Liver (tissue), 9 donors: Measurements from ENCODE around the gene TPCN1. TPM values are rescaled to one million over a fixed set of nuclear protein-coding genes. Genes with fewer than 3 reads are reported as not detected.
A peak's percentile ranks its signal among the peaks of the same experiment; 100 is the strongest.

Source experiments
- DNase-seq: peaks from one replicate; pipeline ENCODE4 v3.0.0-alpha.2; 2017; ENCODE audit warnings: low spot score
- H3K27ac ChIP-seq, 2 donors: one replicate each; pipeline ENCODE4 v1.7.0; 2013; ENCODE audit warnings: inconsistent platforms in 2 of 2, low read length in 2 of 2, control low read depth in 1 of 2, low read depth in 1 of 2, mild to moderate bottlenecking in 1 of 2
- H3K27me3 ChIP-seq, 4 donors: one replicate each; pipeline versions ENCODE4 v1.6.1 to v1.7.0; 2013; ENCODE audit warnings: low read length in 3 of 4, inconsistent platforms in 1 of 4, mild to moderate bottlenecking in 1 of 4, moderate library complexity in 1 of 4; ENCODE audit not compliant: control insufficient read depth in 4 of 4, insufficient read depth in 4 of 4
- H3K36me3 ChIP-seq, 4 donors: one replicate each; pipeline versions ENCODE4 v1.6.1 to v1.7.0; 2013; ENCODE audit warnings: low read length in 3 of 4, mild to moderate bottlenecking in 3 of 4, low read depth in 1 of 4, moderate library complexity in 1 of 4; ENCODE audit not compliant: control insufficient read depth in 4 of 4, insufficient read depth in 3 of 4
- H3K4me1 ChIP-seq, 4 donors: one replicate each; pipeline versions ENCODE4 v1.6.1 to v1.7.0; 2013; ENCODE audit warnings: low read length in 3 of 4, mild to moderate bottlenecking in 3 of 4, moderate library complexity in 1 of 4; ENCODE audit not compliant: control insufficient read depth in 4 of 4, insufficient read depth in 4 of 4
- H3K4me3 ChIP-seq, 3 donors: one replicate each; pipeline versions ENCODE4 v1.6.1 to v1.7.0; 2013; ENCODE audit warnings: low read length in 3 of 3, control low read depth in 1 of 3, low read depth in 1 of 3, mild to moderate bottlenecking in 1 of 3
- H3K9ac ChIP-seq, 2 donors: one replicate each; pipeline ENCODE4 v1.7.0; 2013; ENCODE audit warnings: low read length in 2 of 2, mild to moderate bottlenecking in 2 of 2, moderate library complexity in 2 of 2, control low read depth in 1 of 2, low read depth in 1 of 2
- H3K9me3 ChIP-seq, 4 donors: one replicate each; pipeline versions ENCODE4 v1.6.1 to v1.7.0; 2013; ENCODE audit warnings: low read length in 3 of 4; ENCODE audit not compliant: control insufficient read depth in 4 of 4
- ATF3 ChIP-seq: IDR thresholded peaks from 2 replicates; pipeline ENCODE4 v1.6.1; 2016; ENCODE audit warnings: antibody characterized with exemption
- EGR1 ChIP-seq, 2 donors: IDR thresholded peaks; 2 replicates each; pipeline ENCODE4 v1.6.1; 2016 to 2018; ENCODE audit warnings: antibody characterized with exemption in 2 of 2, low read depth in 2 of 2
- GABPA ChIP-seq, 2 donors: IDR thresholded peaks in 1 of 2; conservative IDR thresholded peaks in 1 of 2; 2 replicates each; pipeline ENCODE4 v1.6.1; 2016; ENCODE audit warnings: antibody characterized with exemption in 2 of 2, mild to moderate bottlenecking in 1 of 2, moderate library complexity in 1 of 2
- HNF4A ChIP-seq, 2 donors: conservative IDR thresholded peaks; 2 replicates each; pipeline ENCODE4 v1.6.1; 2016; ENCODE audit warnings: antibody characterized with exemption in 2 of 2, mild to moderate bottlenecking in 2 of 2
- HNF4G ChIP-seq: IDR thresholded peaks from 2 replicates; pipeline ENCODE4 v1.6.1; 2016; ENCODE audit warnings: antibody characterized with exemption
- JUND ChIP-seq, 2 donors: IDR thresholded peaks; 2 replicates each; pipeline ENCODE4 v1.6.1; 2016; ENCODE audit warnings: antibody characterized with exemption in 2 of 2
- NR2F2 ChIP-seq: IDR thresholded peaks from 2 replicates; pipeline ENCODE4 v1.6.1; 2016; ENCODE audit warnings: antibody characterized with exemption
- RAD21 ChIP-seq, 2 donors: IDR thresholded peaks; 2 replicates each; pipeline ENCODE4 v1.6.1; 2016; ENCODE audit warnings: antibody characterized with exemption in 2 of 2, mild to moderate bottlenecking in 2 of 2
- RXRA ChIP-seq, 2 donors: IDR thresholded peaks; 2 replicates each; pipeline ENCODE4 v1.6.1; 2017 to 2018; ENCODE audit warnings: antibody characterized with exemption in 2 of 2, mild to moderate bottlenecking in 1 of 2
- SP1 ChIP-seq: IDR thresholded peaks from 2 replicates; pipeline ENCODE4 v1.6.1; 2018; ENCODE audit warnings: antibody characterized with exemption, mild to moderate bottlenecking
- TAF1 ChIP-seq: conservative IDR thresholded peaks from 2 replicates; pipeline ENCODE4 v1.6.1; 2016; ENCODE audit warnings: antibody characterized with exemption, mild to moderate bottlenecking
- YY1 ChIP-seq: IDR thresholded peaks from 2 replicates; pipeline ENCODE4 v1.6.1; 2016; ENCODE audit warnings: antibody characterized with exemption, mild to moderate bottlenecking
- WGBS: extraction: QIAGEN DNeasy Blood & Tissue Kit; methylation state at CpG from one replicate; pipeline ENCODE4 v1.1.7; 2013; 5-methylcytosine and 5-hydroxymethylcytosine counted together
- polyA plus RNA-seq, 2 donors: library from polyadenylated mRNA; stranded (reverse) in 1 of 2; unstranded in 1 of 2; fragments of 200-250 nt in 1 of 2; fragments of >200 nt in 1 of 2; fragmentation: Nextera tagmentation in 1 of 2; extraction: Ambion mirVana in 1 of 2; gene quantifications; one replicate each; pipeline versions ENCODE4 v1.2.1 to v1.2.3, GENCODE V29; 2013 to 2015
- total RNA-seq, 2 donors: library from RNA; depleted of rRNA; stranded (reverse); fragments of >200 nt; gene quantifications; one replicate each; pipeline ENCODE4 v1.2.3, GENCODE V29; 2014
- TF ChIP-seq, protein P1 (sequence below): IDR thresholded peaks from 2 replicates; pipeline ENCODE4 v1.6.1; 2016; ENCODE audit warnings: antibody characterized with exemption, mild to moderate bottlenecking
- TF ChIP-seq, protein P2 (sequence below): fragments of 150-350 bp; IDR thresholded peaks from 2 replicates; pipeline ENCODE4 v1.5.1; 2017; ENCODE audit warnings: improper control_type of control experiment, low read depth, low read length; ENCODE audit not compliant: missing input control
- donor health status: healthy.
- donor health status: healthy.
- donor health status: healthy.
- donor health status: healthy.
- donor health status: healthy.

Gene TPCN1
- total and polyA plus RNA-seq, 4 donors: 8.6 to 19.2 (median 13.7) TPM

DNA sequence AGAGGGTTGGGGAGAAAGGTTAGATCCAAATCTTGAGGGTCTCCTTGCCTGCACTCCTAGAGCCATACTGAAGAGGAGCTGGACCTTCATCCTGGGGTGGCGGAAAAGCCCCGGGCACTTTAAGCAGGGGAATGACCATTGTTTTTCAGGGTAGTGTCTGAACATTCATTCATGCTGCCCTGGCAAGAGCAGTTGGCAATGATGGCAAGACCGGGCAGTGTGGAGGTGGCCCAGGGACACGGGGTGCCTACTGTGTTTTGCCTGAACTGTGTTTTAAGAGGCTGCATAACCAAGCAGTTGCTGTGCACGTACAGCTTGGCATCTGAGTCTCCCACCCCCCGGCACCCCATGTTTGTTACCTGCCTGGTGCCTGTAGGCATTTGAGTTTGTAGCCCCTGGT is 14.7 kb downstream of the TPCN1 start:
- Histone ChIP-seq H3K27me3 (no peaks in the 10 kb centered on the region), H3K36me3 (peaks cover 2 to 15% (median 13%) of the 10 kb centered on the region in 4 donors), H3K9ac (no peak overlapping the region), H3K4me1 (peaks cover 12 to 48% (median 24%) of the 10 kb centered on the region in 4 donors), H3K4me3 (no peak overlapping the region), H3K27ac (peak overlapping the region in 1 of 2 donors; percentile 15), H3K9me3 (no peaks in the 10 kb centered on the region)
- WGBS: 76% methylated on average over 6 of the region's 6 CpGs
- no peak for DNase-seq
- TF ChIP-seq ATF3 (no peak), EGR1 (IDR thresholded peaks at IDR 0.05; ENCODE audit: low read depth in 2 of 2) (no peak), HNF4A (conservative IDR thresholded peaks at IDR 0.05) (no peak), YY1 (no peak), JUND (IDR thresholded peaks at IDR 0.05) (no peak)

- 46% methylated on average over 5 of the region's 5 CpGs for WGBS
- H3K4me1 ChIP-seq: peaks cover 12 to 56% (median 31%) of the 10 kb centered on the region in 4 donors
- H3K27me3 ChIP-seq: no peaks in the 10 kb centered on the region
- DNase-seq: no peak
- H3K9me3 ChIP-seq: no peaks in the 10 kb centered on the region
- H3K36me3 ChIP-seq: peaks cover 2 to 11% (median 7%) of the 10 kb centered on the region in 4 donors
- H3K4me3 ChIP-seq: no peak overlapping the region
- H3K27ac ChIP-seq: peak overlapping the region; percentile 37 to 70
- no peak overlapping the region for H3K9ac ChIP-seq
- TF ChIP-seq RAD21 (IDR thresholded peaks at IDR 0.05) (peak; percentile 9 to 14), ATF3 (peak; percentile 67), JUND (IDR thresholded peaks at IDR 0.05) (peak; percentile 35 to 70), TAF1 (no peak), SP1 (peak; percentile 55), RXRA (IDR thresholded peaks at IDR 0.05) (peak; percentile 59 to 66), NR2F2 (peak; percentile 39), HNF4G (peak; percentile 37), EGR1 (IDR thresholded peaks at IDR 0.05; ENCODE audit: low read depth in 2 of 2) (peak in 1 of 2 donors; percentile 26), GABPA (IDR thresholded peaks at IDR 0.05 in 1 of 2, conservative IDR thresholded peaks at IDR 0.05 in 1 of 2) (no peak), HNF4A (conservative IDR thresholded peaks at IDR 0.05) (peak; percentile 85 to 86)
- TF ChIP-seq, protein P1, sequence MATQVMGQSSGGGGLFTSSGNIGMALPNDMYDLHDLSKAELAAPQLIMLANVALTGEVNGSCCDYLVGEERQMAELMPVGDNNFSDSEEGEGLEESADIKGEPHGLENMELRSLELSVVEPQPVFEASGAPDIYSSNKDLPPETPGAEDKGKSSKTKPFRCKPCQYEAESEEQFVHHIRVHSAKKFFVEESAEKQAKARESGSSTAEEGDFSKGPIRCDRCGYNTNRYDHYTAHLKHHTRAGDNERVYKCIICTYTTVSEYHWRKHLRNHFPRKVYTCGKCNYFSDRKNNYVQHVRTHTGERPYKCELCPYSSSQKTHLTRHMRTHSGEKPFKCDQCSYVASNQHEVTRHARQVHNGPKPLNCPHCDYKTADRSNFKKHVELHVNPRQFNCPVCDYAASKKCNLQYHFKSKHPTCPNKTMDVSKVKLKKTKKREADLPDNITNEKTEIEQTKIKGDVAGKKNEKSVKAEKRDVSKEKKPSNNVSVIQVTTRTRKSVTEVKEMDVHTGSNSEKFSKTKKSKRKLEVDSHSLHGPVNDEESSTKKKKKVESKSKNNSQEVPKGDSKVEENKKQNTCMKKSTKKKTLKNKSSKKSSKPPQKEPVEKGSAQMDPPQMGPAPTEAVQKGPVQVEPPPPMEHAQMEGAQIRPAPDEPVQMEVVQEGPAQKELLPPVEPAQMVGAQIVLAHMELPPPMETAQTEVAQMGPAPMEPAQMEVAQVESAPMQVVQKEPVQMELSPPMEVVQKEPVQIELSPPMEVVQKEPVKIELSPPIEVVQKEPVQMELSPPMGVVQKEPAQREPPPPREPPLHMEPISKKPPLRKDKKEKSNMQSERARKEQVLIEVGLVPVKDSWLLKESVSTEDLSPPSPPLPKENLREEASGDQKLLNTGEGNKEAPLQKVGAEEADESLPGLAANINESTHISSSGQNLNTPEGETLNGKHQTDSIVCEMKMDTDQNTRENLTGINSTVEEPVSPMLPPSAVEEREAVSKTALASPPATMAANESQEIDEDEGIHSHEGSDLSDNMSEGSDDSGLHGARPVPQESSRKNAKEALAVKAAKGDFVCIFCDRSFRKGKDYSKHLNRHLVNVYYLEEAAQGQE: peak; percentile 22
- TF ChIP-seq, protein P2, sequence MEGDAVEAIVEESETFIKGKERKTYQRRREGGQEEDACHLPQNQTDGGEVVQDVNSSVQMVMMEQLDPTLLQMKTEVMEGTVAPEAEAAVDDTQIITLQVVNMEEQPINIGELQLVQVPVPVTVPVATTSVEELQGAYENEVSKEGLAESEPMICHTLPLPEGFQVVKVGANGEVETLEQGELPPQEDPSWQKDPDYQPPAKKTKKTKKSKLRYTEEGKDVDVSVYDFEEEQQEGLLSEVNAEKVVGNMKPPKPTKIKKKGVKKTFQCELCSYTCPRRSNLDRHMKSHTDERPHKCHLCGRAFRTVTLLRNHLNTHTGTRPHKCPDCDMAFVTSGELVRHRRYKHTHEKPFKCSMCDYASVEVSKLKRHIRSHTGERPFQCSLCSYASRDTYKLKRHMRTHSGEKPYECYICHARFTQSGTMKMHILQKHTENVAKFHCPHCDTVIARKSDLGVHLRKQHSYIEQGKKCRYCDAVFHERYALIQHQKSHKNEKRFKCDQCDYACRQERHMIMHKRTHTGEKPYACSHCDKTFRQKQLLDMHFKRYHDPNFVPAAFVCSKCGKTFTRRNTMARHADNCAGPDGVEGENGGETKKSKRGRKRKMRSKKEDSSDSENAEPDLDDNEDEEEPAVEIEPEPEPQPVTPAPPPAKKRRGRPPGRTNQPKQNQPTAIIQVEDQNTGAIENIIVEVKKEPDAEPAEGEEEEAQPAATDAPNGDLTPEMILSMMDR: no peak
These were observed 15.5 kb downstream of the TPCN1 start for GRCh38 chr12:113236539-113237399.
